Inflammatory macrophage (primary cell): ENCODE results near the gene B3GALT6.

Experiments used
- DNase-seq, 2 donors: peaks; one replicate each; pipeline ENCODE4 v3.0.0-alpha.2; 2020 to 2022

The B3GALT6 gene

DNA sequence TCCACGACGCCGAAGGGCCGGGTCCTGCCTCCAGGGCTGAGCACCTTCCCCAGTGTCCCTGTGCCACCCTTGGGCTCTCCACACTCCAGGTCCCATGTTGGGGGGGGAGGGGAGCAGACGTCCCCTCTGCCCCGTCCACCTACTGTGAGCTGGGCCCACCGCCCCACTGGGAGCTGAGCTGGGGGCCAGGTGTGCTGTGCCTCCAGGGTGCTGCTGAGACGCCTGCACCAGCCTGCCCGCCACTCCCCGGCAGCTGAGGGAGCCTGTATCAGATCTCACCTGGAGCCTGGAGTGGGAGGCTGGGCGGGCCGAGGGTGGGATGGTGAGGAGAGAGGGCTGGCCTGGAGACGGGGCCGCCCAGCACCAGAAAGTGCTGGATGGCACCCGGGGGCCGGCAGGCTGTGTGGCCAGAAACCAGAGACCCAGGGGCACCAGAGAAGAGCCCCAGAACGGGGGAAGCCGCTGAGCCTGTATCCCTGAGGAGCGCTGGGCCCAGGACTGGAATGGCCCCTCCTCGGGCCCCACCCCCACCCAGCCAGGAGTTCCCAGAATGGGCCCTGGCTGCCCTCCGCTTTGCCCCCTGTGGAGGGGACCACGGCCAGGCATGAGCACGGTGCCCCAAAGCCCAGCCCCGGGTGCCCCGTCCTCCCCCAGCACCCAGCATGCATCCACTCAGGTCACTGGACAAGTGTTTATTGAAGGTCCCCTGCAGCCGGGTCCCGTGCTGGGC lies 29.0 kb upstream of the B3GALT6 start:
- DNase-seq = no peak

- no peak for DNase-seq
Measured at GRCh38 chr1:1203561-1204424, 28.2 kb upstream of the B3GALT6 start.

DNA sequence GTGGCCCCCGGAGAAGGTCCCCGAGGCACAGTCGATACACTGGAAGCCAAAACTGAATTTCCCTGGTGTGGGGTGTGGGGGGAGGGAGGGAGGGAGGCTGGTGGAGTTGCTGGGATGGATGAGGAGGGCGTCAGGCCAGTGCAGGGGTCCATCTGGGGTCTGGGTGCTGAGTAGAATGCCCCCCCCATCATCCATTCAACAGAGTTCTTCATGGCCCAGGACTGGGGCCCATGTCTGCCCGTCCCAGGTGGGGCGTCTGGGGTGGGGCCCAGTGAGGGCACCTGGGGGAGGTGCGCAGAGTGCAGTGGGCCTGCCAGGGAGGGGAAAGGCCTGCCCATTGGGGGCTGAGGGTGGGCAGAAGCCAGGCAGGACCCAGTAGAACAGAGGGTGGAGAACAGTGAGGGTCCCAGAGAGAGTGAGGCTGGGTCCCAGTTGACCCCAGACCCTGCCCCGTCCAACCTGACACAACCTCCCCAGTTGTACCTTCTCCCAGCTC lies 27.6 kb upstream of the B3GALT6 start:
- no peak for DNase-seq

- DNase-seq = no peak
Measured at GRCh38 chr1:1204998-1205768, 26.9 kb upstream of the B3GALT6 start.

DNA sequence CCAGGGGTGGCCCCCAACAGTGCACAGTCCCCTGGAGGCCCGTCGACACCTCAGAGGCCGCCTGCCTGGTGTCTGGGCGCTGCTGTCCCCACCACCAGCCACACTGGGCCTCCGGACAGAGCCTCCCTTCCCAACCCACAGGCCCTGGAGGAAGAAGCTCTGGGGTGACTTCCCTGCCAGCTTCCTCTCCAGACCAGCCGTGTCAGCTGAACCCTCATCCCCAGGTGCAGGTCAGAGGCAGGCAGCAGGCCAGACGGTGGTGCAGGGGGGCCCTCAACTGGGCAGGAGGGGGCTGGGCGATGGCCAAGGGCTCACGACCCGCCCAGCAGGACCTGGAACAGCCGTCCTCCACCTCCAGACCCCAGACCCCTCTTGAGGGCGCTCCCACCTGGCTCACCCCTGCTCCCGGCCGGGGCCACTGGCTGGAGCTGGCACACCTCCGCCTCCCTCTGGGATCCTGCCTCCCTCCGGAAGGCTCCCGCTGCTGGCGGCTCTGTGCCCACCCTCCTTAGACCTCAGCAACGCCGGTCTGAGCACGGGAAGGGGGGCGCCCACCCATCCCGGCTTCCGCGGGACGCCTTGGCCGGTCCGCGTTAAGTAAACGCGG lies 26.2 kb upstream of the B3GALT6 start:
- DNase-seq = peak in 1 of 2 donors; percentile 23

- no peak for DNase-seq
Measured at GRCh38 chr1:1206376-1206965, 25.6 kb upstream of the B3GALT6 start, which contains the start of gene TNFRSF18. TNFRSF18 (minus strand) TSS chr1:1206592; CDS start chr1:1206571, 21 bp downstream.

DNA sequence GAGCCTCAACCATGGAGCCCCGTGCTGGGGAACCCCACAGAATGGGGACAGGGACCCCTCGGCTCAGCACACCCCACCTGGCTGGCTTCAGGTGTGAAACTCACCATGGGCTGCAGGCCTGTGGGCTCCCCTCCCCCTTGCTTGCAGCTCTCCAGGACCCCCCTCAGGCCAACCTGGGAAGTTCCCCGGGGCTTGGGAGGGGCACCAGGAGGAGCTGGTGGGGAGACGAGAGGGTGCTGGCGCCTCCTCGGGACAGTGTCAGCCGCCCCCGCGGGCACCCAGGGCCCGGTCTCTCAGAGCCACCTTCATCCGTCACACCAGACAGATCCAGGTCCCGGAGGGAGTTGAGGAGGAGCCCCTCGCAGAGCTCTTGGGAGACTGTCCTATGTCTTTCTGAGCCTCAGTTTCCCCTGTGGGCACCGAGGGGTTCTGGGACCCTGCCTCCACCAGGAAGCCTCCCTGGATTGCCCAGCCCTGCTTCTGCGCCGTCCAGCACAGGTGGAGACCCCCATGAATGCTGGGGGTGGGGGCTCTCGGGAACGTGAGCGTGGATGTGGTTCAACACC lies 25.0 kb upstream of the B3GALT6 start:
- DNase-seq = no peak

DNA sequence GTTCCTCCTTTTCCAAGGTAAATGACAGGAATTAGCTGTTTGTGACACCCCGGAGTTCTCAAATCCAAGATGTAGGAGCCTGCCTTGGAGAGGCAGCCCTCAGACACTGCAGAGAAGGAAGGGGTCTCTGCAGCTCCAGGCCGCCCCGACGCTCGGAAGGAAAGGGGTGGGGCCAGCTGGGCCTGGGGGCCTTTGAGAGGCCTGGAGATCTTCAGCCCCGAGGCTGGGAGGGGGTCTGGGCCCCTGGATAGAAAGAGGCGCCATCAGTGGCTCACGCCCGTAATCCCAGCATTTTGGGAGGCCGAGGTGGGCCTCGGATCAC lies 24.5 kb upstream of the B3GALT6 start:
- no peak for DNase-seq

GRCh38 chr1:1208713-1209433 lies 23.2 kb upstream of the B3GALT6 start:
- peak; percentile 16 to 41 for DNase-seq

- DNase-seq = no peak
Measured at GRCh38 chr1:1210726-1211540, 21.1 kb upstream of the B3GALT6 start.

DNA sequence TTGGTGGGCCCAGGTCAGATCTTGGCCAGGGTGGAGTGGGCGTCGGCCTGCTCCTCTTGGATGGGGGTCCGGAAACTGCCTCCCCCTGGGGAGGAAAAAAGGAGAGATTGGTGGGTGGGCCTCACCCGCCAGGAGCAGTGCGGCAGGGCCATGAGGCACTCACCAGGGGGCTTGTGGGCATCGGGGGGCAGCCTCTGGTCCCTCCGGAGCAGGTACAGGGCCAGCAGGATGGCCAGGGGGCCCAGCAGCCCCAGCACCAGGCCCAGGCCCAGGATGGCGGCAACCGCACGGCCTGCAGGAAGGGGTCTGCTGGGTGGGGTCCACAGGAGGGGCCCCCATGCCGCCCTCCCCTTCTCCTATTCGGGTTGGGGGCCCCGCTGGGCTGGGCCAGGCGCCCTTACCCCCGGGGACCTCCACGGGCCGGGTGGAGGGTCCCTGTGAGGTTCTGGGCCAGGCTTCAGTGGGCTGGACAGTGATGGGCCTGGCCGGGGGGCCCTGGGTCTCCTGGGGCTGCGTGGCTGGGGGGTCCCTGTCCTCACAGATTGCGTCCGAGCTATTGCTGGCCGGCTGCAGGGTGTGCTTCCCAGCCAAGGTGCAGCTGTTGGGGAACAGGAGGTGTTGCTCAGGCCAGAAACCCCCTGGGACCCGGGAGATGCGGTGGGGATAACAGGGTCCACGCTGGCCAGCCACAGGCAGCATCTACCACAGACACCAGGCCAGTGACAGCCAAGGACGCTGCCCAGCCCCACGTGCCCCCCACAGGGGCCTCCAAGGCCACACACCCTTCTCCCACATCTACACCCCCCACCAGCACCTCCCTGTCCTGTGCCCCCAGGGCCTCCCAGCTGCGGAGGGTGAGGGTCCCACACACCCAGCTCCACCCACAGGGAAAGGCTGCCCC lies 20.2 kb upstream of the B3GALT6 start:
- no peak for DNase-seq

DNA sequence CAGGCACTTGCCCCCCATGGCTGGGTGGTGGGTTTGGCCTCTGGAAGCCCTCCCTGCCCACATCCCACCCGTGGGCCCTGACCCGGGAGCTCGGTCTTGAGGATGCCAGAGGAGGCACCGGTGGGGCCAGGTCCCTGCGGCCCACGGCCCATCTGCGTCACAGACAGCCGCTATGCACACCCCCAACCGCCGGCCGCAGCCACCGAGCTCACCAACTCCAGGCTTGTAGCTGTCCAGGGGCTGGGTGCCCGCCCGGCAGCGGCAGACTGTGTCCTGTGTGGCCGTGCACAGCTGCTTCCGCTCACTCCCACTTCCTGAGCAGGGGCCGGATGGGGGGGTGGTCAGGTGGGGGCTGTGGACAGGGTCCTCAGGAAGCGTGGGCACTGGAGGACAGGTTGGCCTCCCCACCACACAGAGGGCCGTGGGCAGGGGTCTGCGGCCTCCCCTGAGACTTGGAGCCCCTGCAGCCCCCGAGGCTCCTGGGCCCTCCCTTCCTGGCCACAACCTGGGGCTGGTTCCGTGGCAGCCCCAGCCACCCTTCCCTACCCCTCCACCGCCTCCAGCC lies 19.2 kb upstream of the B3GALT6 start:
- peak in 1 of 2 donors; percentile 54 for DNase-seq

DNA sequence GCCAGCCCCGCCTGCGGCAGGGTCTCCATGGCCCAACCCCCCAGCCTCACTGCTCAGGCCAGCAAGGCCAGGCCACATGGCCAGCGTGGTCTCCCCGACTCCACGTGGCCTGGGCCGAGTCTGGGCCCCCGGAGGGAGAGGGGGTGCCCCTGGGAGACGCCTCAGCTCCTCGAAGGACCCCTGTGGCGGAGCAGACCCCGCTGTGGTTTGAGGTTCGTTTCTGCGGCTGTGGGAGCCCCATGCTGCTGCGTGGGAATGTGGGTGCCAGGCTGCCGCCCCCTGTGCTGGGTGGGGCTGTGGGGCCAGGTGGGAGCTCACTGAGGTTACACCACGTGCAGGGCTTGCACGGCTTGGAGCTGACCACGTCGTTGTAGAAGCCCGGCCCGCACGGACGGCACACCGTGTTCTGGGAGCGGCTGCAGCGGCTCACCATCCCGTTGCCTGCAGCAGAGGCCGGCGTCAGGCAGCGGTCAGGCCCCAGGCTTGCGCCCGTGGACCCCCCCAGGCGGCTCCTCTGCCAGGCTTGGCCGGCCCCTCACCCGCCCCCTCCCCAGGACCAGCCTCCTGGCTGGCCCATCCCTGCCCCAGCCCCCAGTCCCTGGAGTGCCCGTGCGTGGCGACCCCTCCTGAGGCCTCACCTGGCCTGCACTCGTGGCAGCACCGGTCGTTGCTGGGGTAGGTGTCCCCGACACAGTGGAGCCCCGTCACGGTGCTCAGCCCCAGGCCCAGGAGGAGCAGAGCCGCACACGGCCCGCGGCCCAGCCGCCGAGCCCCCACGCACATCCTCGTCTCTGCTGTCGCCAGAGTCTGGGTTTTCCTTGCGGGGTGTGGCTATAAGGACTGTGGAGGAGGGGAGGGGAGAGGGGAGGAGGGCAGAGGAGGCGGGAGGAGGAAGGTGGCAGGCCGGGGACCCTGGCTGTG lies 18.4 kb upstream of the B3GALT6 start, which contains the start of gene TNFRSF4:
Gene TNFRSF4, minus strand, starts transcription at position 809 of the 921 bp plus-strand sequence. Its CDS starts 26 bp downstream, at position 783.
- DNase-seq = no peak

DNA sequence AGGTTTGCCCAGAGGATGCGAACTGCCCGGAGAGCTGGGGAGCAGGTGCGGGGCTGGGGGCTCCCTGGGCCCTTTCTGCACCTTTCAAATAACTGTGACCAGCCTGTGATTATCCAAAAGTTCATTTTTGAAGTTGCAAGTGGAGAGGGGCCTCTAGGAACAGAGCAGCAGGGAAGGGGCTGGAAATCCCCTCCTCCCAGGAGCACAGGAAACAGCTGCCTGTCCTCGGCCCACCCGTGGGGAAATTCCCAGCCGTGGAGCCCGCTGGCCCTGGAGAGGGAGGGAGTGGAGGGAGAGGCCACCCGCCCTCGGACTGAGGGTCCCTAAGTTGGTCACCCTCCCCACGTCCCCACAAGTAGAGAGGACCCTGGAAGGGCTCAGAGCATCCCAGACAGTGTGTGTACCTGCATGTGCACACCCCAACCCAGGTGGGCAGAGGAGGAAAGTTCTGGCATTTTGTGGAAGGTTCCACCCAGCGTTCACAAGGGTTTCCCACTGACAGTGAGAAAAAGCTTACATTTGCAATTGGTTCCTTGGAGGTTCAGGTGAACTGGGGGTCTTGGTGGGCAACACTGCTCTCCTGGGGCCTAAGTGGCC lies 16.9 kb upstream of the B3GALT6 start:
- DNase-seq = no peak

DNA sequence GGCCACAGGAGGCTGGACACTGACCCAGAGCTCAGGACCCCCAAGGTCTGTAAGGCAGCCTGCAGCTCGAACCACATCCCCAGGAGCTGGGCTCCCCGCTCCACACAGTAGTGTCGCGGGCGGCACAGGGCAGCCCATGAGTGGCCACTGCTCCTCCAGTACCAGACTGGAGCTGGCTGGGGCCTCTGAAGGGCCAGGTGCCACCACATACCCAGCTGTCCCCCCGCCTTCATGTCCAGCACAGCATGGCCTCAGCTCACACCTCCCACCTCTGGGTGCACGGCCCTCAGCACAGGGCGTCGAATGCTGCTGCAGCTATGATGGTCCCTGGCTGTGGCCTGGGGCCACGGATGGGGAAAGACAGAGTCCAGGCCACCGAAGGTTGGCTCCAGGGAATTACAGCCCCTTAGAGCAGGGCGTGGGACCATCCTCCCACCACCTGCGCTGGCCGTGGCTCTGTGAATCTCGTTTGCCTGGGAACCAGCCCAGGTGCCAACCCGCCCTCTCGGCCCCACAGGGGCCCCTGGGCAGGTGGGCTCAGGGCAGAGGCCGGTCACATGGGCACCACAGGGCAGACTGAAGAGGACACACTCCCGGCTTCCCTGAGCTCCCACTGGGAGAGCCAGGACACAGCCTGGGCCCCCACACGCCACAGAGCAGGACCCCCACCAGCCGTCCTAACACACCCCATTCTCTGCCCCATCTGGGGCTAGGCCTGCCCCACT lies 16.0 kb upstream of the B3GALT6 start:
- no peak for DNase-seq
